Esophagus muscularis mucosa (tissue), 4 donors: ENCODE measurements around the gene DUS4L. TPM values are rescaled to one million over a fixed set of nuclear protein-coding genes. Genes with fewer than 3 reads are reported as not detected.
A peak's percentile ranks its signal among the peaks of the same experiment; 100 is the strongest.

ENCODE experiments used
- DNase-seq: peaks from one replicate; pipeline ENCODE4 v3.0.0-alpha.2; 2017; ENCODE audit errors: extremely low spot score
- H3K27ac ChIP-seq, 4 donors: fragments of 200-600 bp; sonication (generic); replicated peaks in 1 of 4; 1 replicate in 3 of 4; 2 replicates in 1 of 4; pipeline ENCODE4 v1.5.1; 2016 to 2019; ENCODE audit warnings: mild to moderate bottlenecking in 1 of 4
- H3K27me3 ChIP-seq, 4 donors: fragments of 200-600 bp; sonication (generic); one replicate each; pipeline versions ENCODE4 v1.5.1 to v1.6.0; 2016 to 2019
- H3K36me3 ChIP-seq, 4 donors: fragments of 200-600 bp; sonication (generic); one replicate each; pipeline ENCODE4 v1.5.1; 2016 to 2019
- H3K4me1 ChIP-seq, 4 donors: fragments of 200-600 bp; sonication (generic); one replicate each; pipeline ENCODE4 v1.5.1; 2016 to 2019
- H3K4me3 ChIP-seq, 4 donors: fragments of 200-600 bp; sonication (generic); 1 replicate in 2 of 4; 2 replicates in 2 of 4; pipeline ENCODE4 v1.5.1; 2016 to 2019; ENCODE audit warnings: mild to moderate bottlenecking in 4 of 4, moderate library complexity in 1 of 4
- H3K9me3 ChIP-seq, 4 donors: fragments of 200-600 bp; sonication (generic); 1 replicate in 3 of 4; 2 replicates in 1 of 4; pipeline ENCODE4 v1.5.1; 2016 to 2019
- CTCF ChIP-seq, 3 experiments: fragments of 200-600 bp in 2 of 3; fragments of 450-650 bp in 1 of 3; sonication (generic) in 2 of 3; IDR thresholded peaks; one replicate each; pipeline ENCODE4 v1.5.1; 2017 to 2019; ENCODE audit warnings: antibody characterized with exemption in 3 of 3, mild to moderate bottlenecking in 2 of 3, moderate library complexity in 1 of 3
- EP300 ChIP-seq: sonication (generic); formaldehyde crosslinking; IDR thresholded peaks from one replicate; pipeline ENCODE4 v1.6.1; 2017; ENCODE audit warnings: antibody characterized with exemption
- POLR2A ChIP-seq: fragments of 450-650 bp; IDR thresholded peaks from one replicate; pipeline ENCODE4 v1.6.1; 2017; ENCODE audit warnings: antibody characterized with exemption, moderate library complexity, mild to moderate bottlenecking, low read depth
- POLR2AphosphoS5 ChIP-seq, 2 donors: sonication (generic); formaldehyde crosslinking; IDR thresholded peaks; one replicate each; pipeline ENCODE4 v1.6.1; 2017; ENCODE audit warnings: antibody characterized with exemption in 2 of 2
- WGBS: methylation state at CpG from one replicate; pipeline ENCODE4 v1.1.5; 2018; 5-methylcytosine and 5-hydroxymethylcytosine counted together
- intact Hi-C: fragments of 100-400 bp; cut with DNase I; formaldehyde crosslinking; loops from one replicate; pipeline ENCODE4 v1.15.1; 2023
- total RNA-seq, 4 donors: library from RNA; depleted of rRNA; stranded (reverse); fragments of >200 nt; gene quantifications; one replicate each; pipeline versions ENCODE4 v1.1.0 to v1.2.1, GENCODE V29; 2016

The DUS4L gene
- total RNA-seq, 4 donors from 2014 or later, result 3.6 to 7.5 (median 6.6) TPM

DNA sequence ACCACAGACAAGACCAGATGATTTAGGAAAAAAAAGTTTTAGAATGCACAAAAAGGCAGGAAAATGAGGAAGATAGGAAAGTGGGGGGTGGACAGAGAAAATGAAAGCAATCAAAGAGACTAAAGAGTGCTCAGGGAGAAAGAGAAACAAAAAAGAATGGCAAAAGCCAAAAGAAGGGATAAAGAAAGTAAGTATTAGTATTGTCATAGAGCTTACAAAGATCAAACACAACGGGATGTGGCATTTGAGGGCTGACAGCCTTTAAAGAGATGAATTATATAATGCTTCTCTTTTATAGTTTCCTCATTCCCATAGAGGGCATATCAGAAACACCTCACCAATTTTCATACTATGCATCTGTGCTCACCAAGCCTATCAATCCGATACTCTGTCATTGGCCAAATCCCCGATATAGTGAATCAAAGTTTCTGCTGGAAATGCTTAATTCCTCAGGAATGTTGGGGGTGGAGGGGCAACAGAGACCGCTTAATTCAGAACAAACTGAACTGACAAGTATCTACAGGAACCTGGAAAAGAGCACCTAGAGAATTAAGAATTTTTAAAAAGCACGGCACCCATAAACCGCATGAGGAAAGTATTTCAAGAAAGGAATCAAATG is 2.8 kb upstream of the DUS4L start:
- Histone ChIP-seq H3K27ac (no peak overlapping the region), H3K4me3 (no peak overlapping the region), H3K27me3 (no peaks in the 10 kb centered on the region), H3K36me3 (peaks cover 0 to 19% (median 9%) of the 10 kb centered on the region in 4 donors), H3K9me3 (no peaks in the 10 kb centered on the region), H3K4me1 (peaks cover 30 to 53% (median 44%) of the 10 kb centered on the region in 4 donors)
- intact Hi-C loops, result loop anchor here (10.0 kb wide), 2 partner anchors 164 to 314 kb away; no protein-coding TSS in a partner anchor
- TF ChIP-seq POLR2A, result no peak
- TF ChIP-seq POLR2AphosphoS5 (IDR thresholded peaks at IDR 0.05), result no peak
- no peak for TF ChIP-seq EP300
- TF ChIP-seq CTCF (IDR thresholded peaks at IDR 0.05), result no peak
- 73% methylated on average over 6 of the region's 6 CpGs for WGBS
- no peak for DNase-seq

DNA sequence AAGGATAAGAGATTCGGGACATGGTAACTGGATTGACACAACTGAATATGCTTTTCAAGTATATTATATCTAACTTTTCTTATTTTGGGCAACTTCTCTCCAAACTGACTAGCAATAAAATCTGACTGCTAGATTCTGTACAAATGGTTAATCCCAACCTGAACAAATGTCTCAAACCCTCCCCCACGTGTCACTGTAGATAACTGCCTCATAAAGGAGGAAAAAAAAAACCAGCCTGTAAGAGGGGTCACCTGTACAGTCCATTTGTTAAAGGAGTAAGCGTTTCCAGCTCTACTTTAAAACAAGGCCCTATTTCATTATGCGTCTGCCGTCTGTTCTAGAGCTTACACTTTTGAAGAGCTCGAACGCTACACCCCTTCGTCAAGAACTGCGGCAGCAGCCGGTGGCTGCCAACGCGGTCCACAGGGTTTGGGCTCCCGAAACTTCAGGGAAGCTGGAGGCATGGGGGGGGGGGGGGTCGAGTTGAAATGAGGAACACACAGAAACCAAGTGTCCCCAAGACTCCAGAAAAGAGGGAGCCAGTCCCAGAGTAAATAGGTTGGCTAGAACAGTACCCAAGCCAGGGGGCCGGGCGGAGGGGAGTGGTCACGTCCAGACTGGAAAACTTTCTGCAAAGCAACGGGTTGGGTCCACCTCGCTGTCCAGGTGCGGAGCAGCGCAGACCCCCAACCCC is 543 bp upstream of the DUS4L start:
- Histone ChIP-seq H3K27me3 (no peaks in the 10 kb centered on the region), H3K36me3 (no peaks in the 10 kb centered on the region), H3K9me3 (no peaks in the 10 kb centered on the region), H3K4me3 (peak overlapping the region; percentile 90 to 97 (median 94)), H3K4me1 (peaks cover 30 to 53% (median 44%) of the 10 kb centered on the region in 4 donors), H3K27ac (peak overlapping the region; percentile 92 to 96 (median 94))
- peak; percentile 92 for DNase-seq
- intact Hi-C loops, result loop anchor here (10.0 kb wide), 2 partner anchors 162 to 312 kb away; no protein-coding TSS in a partner anchor
- TF ChIP-seq POLR2A, result no peak
- no peak for TF ChIP-seq EP300
- TF ChIP-seq POLR2AphosphoS5 (IDR thresholded peaks at IDR 0.05), result no peak
- no peak for TF ChIP-seq CTCF (IDR thresholded peaks at IDR 0.05)
- WGBS, result 9% methylated on average over 17 of the region's 21 CpGs

GRCh38 chr7:107564553-107565298 is 955 bp downstream of the DUS4L start:
- Histone ChIP-seq H3K4me3 (peak overlapping the region; percentile 90 to 97 (median 94)), H3K27me3 (no peaks in the 10 kb centered on the region), H3K9me3 (no peaks in the 10 kb centered on the region), H3K27ac (peak overlapping the region; percentile 92 to 96 (median 94)), H3K36me3 (peaks cover 0 to 4% (median under 1%) of the 10 kb centered on the region in 4 donors), H3K4me1 (peaks cover 25 to 48% (median 38%) of the 10 kb centered on the region in 4 donors)
- intact Hi-C loops, result loop anchor here (10.0 kb wide), 2 partner anchors 160 to 310 kb away; no protein-coding TSS in a partner anchor
- WGBS, result 52% methylated on average over 9 of the region's 9 CpGs
- no peak for TF ChIP-seq CTCF (IDR thresholded peaks at IDR 0.05)
- TF ChIP-seq EP300, result no peak
- no peak for TF ChIP-seq POLR2A
- TF ChIP-seq POLR2AphosphoS5 (IDR thresholded peaks at IDR 0.05), result no peak
- no peak for DNase-seq

DNA sequence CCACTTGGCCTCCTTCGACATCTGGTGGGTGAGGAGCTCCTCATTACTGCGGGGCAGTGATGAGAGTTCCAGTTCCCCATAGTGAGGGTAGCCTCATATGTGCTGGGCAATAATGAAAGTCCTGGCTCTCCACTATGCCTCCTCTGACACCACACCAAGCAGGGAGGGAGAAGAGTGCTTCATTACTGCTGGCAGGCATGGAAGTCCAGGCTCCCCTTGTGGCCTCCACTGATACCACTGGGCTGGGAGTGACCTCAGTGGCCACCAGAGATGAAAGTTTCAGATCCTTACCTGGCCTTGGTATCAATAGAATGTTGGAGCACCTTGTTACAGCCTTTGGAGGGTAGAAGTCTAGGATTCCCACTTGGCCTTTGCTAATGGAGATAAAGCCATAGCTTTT is 6.5 kb downstream of the DUS4L start:
- intact Hi-C loops, result no loop called here
- no peak for DNase-seq
- H3K27me3 ChIP-seq, result no peaks in the 10 kb centered on the region
- H3K4me1 ChIP-seq, result peaks cover 0 to 5% (median 2%) of the 10 kb centered on the region in 4 donors
- H3K9me3 ChIP-seq, result no peaks in the 10 kb centered on the region
- TF ChIP-seq POLR2AphosphoS5 (IDR thresholded peaks at IDR 0.05), result no peak
- TF ChIP-seq POLR2A, result no peak
- no peak for TF ChIP-seq CTCF (IDR thresholded peaks at IDR 0.05)
- no peak for TF ChIP-seq EP300
- no peak overlapping the region for H3K27ac ChIP-seq
- H3K4me3 ChIP-seq, result no peak overlapping the region
- H3K36me3 ChIP-seq, result peaks cover 0 to 35% (median 6%) of the 10 kb centered on the region in 4 donors
- WGBS, result 100% methylated on average over 2 of the region's 2 CpGs
